NCI-H774 (cell line): ENCODE measurements around the gene DMRT3.
"Not testable (repeated sequence)": the region's sequence is repeated elsewhere in the genome, so short reads cannot be mapped to it uniquely, and the experiment has no call there.

Source experiments
- DNase-seq: peaks from one replicate; lab custom pipeline; 2025; lab: John Stamatoyannopoulos, UW

DMRT3 gene

GRCh38 chr9:971901-972500 is 4.5 kb upstream of the DMRT3 start:
- no peak for DNase-seq

- DNase-seq, result no peak
Measured at GRCh38 chr9:972501-973294, 3.8 kb upstream of the DMRT3 start.

GRCh38 chr9:973295-973834 is 3.1 kb upstream of the DMRT3 start:
- DNase-seq, result no peak

- DNase-seq, result no peak
Measured at GRCh38 chr9:974031-974995, 2.1 kb upstream of the DMRT3 start.

- no peak for DNase-seq
Measured at GRCh38 chr9:974996-975739, 1.3 kb upstream of the DMRT3 start.

- no peak for DNase-seq
Measured at GRCh38 chr9:975740-976257, 656 bp upstream of the DMRT3 start.

- DNase-seq, result no peak
Measured at GRCh38 chr9:976943-977837, 735 bp downstream of the DMRT3 start.

GRCh38 chr9:977838-978830 is 1.7 kb downstream of the DMRT3 start:
- no peak for DNase-seq

GRCh38 chr9:979983-980382 is 3.5 kb downstream of the DMRT3 start:
- DNase-seq, result no peak

GRCh38 chr9:980640-981039 is 4.2 kb downstream of the DMRT3 start:
- DNase-seq, result no peak

- DNase-seq, result no peak
Measured at GRCh38 chr9:981491-981898, 5.0 kb downstream of the DMRT3 start.

- DNase-seq, result no peak
Measured at GRCh38 chr9:982394-983230, 6.2 kb downstream of the DMRT3 start.

- no peak for DNase-seq
Measured at GRCh38 chr9:994005-994404, 17.6 kb downstream of the DMRT3 start.

GRCh38 chr9:995192-995591 is 18.7 kb downstream of the DMRT3 start:
- no peak for DNase-seq

- no peak for DNase-seq
Measured at GRCh38 chr9:995781-996180, 19.3 kb downstream of the DMRT3 start.

GRCh38 chr9:998299-999110 is 22.1 kb downstream of the DMRT3 start:
- not testable (repeated sequence) for DNase-seq

- DNase-seq, result no peak
Measured at GRCh38 chr9:1001838-1002237, 25.4 kb downstream of the DMRT3 start.
